Measurements from ENCODE around the gene CATSPERZ. TPM values are rescaled to one million over a fixed set of nuclear protein-coding genes. Genes with fewer than 3 reads are reported as not detected.

CATSPERZ gene
- total and polyA plus RNA-seq, 2 of the 13 experiments (the other 11 are each of a cell fraction or from before 2014, with no cell fraction given), result 0.22 to 0.48 TPM

GRCh38 chr11:64269540-64270220 lies 30.5 kb upstream of the CATSPERZ start (continued):
- TF ChIP-seq PAXIP1 (CRISPR knock-in tag; conservative IDR thresholded peaks at IDR 0.05) (0 out of 2 replicates have a peak, but pooled peaks have one; percentile 38), SKIL (CRISPR knock-in tag; IDR thresholded peaks at IDR 0.05; ENCODE audit: borderline replicate concordance) (no peak; the same call in 1 of the 2 replicates), AHDC1 (CRISPR knock-in tag; IDR thresholded peaks at IDR 0.05; ENCODE audit: borderline replicate concordance) (peak; percentile 23; the same call in 1 of the 2 replicates), ZNF263 (CRISPR knock-in tag; IDR thresholded peaks at IDR 0.05) (no peak), ATF7 (IDR thresholded peaks at IDR 0.05) (peak; percentile 64), ATF7 (CRISPR knock-in tag; IDR thresholded peaks at IDR 0.05) (no peak; the same call in 1 of the 2 replicates), ZNF746 (CRISPR knock-in tag; IDR thresholded peaks at IDR 0.05) (no peak; the same call in 1 of the 2 replicates), DPF2 (CRISPR knock-in tag; IDR thresholded peaks at IDR 0.05; ENCODE audit: borderline replicate concordance, low read depth) (no peak), ZNF589 (CRISPR knock-in tag; conservative IDR thresholded peaks at IDR 0.05) (no peak), ZNF234 (CRISPR knock-in tag; conservative IDR thresholded peaks at IDR 0.05) (peak; percentile 0; the same call in 1 of the 2 replicates), ELF3 (CRISPR knock-in tag; IDR thresholded peaks at IDR 0.05) (peak; percentile 52; the same call in 1 of the 2 replicates), DZIP1 (CRISPR knock-in tag; IDR thresholded peaks at IDR 0.05) (no peak), HOXD1 (CRISPR knock-in tag; IDR thresholded peaks at IDR 0.05) (no peak), ZNF225 (CRISPR knock-in tag; IDR thresholded peaks at IDR 0.05) (no peak)

Measured in HepG2 (cell line).